ENCODE results near the gene ARPC5L. TPM values are rescaled to one million over a fixed set of nuclear protein-coding genes. Genes with fewer than 3 reads are reported as not detected.

The ARPC5L gene
- total and polyA plus RNA-seq, 9 of the 15 experiments (the other 6 are each of a cell fraction or from before 2014, with no cell fraction given): 25.4 to 113 (median 63.8) TPM

GRCh38 chr9:124859803-124860581 lies 1.9 kb upstream of the ARPC5L start (continued):
- TF ChIP-seq MGA (IDR thresholded peaks at IDR 0.05) (no peak), SIRT6 (IDR thresholded peaks at IDR 0.05; ENCODE audit: low read depth, low read length) (peak; percentile 51), POLR2A (conservative IDR thresholded peaks at IDR 0.05) (peak; percentile 59; the same call in 1 of the 2 replicates), SP1 (CRISPR knock-in tag; IDR thresholded peaks at IDR 0.05) (peak; percentile 65; the same call in 1 of the 2 replicates), SPI1 (IDR thresholded peaks at IDR 0.05; ENCODE audit: borderline replicate concordance, low read depth, low read length) (peak; percentile 52; the same call in 1 of the 2 replicates), HBP1 (CRISPR knock-in tag; IDR thresholded peaks at IDR 0.05) (peak; percentile 27; the same call in 1 of the 2 replicates), ASH1L (IDR thresholded peaks at IDR 0.05; ENCODE audit: borderline replicate concordance, low read depth, partially characterized antibody) (no peak), RBFOX2 (IDR thresholded peaks at IDR 0.05; ENCODE audit: low read depth, low read length) (peak; percentile 15; the same call in 1 of the 2 replicates), MCM3 (IDR thresholded peaks at IDR 0.05) (no peak), POLR2AphosphoS2 (IDR thresholded peaks at IDR 0.05; ENCODE audit: low read length) (0 out of 2 replicates have a peak, but pooled peaks have one; percentile 20), MYNN (IDR thresholded peaks at IDR 0.05) (no peak), MYNN (CRISPR knock-in tag; IDR thresholded peaks at IDR 0.05) (0 out of 2 replicates have a peak, but pooled peaks have one; percentile 17), SUPT5H (IDR thresholded peaks at IDR 0.05) (0 out of 2 replicates have a peak, but pooled peaks have one; percentile 40), KAT2B (IDR thresholded peaks at IDR 0.05; ENCODE audit: low read depth, low read length) (no peak)
